SW480 (cell line): ENCODE measurements around the gene OXLD1.

ENCODE experiments used
- DNase-seq: peaks from one replicate; pipeline ENCODE4 v3.0.0-alpha.2; 2016; ENCODE audit warnings: low spot score

OXLD1 gene

DNA sequence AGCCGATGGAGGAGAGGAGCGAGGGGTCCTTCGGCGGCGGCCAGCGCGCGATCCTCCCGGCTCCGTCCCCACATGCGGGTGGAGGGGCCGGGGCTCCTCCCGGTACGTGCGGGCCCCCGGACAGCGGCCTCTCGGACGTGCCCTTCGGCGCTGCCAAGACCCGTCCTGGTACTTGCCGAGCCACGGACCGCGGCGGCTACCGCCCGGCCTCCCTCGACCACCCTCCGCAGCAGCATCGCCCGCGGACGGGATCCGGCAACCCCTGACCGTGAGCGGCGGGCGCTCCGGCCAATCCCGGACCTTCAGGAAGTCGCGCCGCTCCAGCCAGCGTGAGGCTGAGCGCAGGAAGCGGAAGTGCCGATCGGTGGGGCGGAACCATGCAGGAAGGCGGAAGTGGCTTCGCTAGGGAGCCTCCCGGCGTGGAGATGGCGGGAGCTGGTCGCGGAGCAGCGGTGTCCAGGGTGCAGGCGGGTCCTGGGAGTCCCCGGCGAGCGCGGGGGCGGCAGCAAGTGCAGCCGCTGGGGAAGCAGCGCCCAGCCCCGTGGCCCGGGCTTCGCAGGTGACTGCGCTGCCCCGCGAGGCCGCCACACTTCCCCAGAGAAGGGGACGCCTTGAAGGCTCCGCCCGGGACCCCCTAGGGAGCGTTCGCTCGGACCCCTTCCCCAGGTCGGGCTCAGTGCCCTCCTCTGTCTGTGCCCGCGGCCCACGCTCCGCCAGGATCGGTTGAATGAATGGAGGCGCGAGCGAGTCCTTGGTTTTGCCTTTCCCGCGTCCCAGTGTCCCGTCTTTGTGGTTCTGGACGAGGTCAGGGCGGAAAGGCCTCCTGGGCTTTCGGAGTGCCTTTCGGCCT, at the start of gene OXLD1, which contains the start of gene CCDC137:
Gene OXLD1 (minus strand): TSS at position 264 of the 850 bp plus-strand sequence. CDS start 28 bp downstream, at position 236.
Gene CCDC137 (plus strand): TSS at position 396 of the 850 bp plus-strand sequence. CDS start 30 bp downstream, at position 426.
- DNase-seq: peak; percentile 94

DNA sequence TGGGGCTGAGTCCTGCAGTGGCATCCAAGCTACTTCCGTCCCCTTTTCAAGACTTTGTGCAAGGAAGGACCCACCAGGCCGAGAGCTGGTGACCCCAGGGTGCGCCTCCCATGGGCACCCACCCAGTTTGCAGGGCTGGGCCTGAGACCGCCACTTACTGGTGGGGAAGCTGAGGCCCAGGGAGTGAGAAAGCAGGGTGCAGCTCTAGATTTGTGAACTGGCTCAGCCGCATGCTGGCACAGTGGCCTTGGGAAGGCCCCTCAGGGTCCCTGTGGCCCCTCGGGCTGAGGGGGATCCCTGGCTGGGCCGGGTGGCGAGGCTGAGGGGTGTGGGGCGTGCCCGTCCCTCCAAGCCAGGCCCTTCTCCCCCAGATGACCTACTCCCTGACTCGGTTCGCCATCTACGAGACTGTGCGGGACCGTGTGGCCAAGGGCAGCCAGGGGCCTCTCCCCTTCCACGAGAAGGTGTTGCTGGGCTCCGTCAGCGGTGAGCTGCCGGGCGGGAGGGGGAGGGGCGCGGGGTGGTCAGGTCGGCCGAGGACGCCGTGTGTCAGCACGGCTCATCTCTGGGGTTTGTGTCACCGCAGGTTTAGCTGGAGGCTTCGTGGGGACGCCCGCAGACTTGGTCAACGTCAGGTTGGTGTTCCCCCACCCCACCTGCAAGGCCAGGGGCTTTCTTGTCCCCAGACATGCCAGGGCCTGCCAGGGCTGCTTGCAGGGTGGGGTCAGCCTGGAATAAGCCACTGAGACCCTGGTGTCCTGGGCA, 48.9 kb upstream of the OXLD1 start:
- DNase-seq: no peak

DNA sequence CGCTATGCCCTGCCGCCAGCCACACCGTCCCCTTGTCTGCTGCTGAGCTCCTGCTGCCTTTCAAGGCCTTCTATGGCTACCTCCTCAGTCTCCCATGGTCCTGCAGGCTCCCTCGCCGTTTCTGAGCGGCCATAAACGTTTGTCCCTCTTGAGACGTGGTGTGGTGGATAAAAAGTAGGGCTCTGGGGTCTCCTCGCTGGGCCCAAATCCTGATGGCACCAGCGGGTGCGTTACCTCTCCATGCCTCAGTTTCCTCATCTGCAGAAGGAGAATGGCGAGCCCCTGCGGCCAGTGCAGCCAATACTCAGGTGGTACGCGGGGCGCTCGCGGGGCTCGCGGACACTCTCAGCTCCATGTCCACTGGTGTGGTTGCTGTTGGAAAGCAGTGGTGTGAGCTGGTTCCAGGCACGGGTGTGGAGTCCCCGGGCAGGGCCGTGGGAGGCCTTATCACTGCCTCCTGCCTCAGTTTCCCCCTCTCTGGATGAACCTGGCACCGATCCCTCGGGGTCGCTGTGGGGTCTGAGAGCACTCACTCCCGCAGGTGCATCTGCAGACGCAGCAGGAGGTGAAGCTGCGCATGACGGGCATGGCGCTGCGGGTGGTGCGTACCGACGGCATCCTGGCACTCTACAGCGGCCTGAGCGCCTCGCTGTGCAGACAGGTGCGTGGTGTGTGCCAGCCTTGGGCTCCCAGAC, 48.2 kb upstream of the OXLD1 start:
- no peak for DNase-seq

GRCh38 chr17:81713556-81714411, 47.4 kb upstream of the OXLD1 start:
- peak; percentile 38 for DNase-seq

DNA sequence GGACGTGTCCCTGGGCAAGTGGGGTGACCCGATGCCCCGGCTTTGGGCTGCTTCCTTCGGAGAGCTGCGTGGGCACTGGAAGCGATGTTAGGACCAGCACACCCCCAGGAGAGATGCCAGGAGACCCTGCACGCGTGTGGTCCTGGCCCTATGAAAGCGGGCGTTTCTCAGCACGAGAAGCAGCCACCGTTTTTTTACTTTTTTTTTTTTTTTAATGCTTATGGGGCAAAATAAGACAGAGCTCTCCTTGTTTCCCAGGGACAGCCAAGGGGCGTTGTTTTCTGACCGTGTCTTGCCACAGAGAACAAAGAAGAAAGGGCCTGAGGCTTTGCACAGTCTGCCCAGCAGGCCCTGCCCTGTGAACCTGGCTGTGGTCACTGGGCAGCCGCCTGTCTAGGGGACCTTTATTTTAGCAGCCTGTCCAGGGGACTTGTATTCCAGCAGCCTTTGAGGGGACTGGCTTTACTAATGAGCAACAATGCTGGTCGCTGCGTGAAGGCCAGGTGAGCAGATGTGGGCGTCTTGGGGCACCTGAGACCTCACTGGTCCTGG, 46.7 kb upstream of the OXLD1 start:
- DNase-seq: peak; percentile 65

GRCh38 chr17:81712468-81713003, 46.1 kb upstream of the OXLD1 start:
- DNase-seq: peak; percentile 63

DNA sequence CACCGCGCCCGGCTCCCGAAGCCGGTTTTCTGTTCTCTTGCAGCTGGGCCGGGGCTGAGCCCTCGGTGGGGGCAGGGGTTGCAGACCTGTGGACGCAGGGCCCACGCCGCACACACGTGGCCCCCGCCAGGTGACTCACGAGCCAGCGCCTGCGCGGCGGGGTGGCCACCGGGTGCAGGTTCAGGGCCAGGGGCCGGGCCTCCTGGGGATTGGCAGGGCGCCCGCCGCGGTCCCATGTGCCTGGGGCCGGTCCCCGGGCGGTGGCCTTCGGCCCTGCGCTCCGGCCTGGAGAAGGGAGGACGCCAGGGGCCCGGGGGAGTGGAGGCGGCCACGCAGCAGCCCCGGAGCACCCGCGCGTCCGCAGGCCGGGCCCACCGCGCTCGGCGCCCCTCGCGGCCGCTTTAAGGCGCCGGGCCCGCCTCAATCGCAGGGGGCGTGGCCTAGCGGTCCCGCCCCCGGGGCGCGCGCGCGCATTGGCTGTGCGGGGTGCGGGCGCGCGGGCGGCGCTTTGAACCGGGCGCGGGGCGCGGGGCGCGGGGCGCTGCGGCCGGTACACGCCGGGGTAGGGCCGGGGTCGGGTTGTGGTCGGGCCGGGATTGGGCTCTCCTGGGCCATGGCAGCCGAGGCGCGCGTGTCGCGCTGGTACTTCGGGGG, 45.5 kb upstream of the OXLD1 start, which contains the start of gene SLC25A10:
Gene SLC25A10 (plus strand): TSS at position 471 of the 654 bp plus-strand sequence. CDS start 143 bp downstream, at position 614.
- DNase-seq: peak; percentile 90

- no peak for DNase-seq
Observed at GRCh38 chr17:81710514-81711308, 44.3 kb upstream of the OXLD1 start.

DNA sequence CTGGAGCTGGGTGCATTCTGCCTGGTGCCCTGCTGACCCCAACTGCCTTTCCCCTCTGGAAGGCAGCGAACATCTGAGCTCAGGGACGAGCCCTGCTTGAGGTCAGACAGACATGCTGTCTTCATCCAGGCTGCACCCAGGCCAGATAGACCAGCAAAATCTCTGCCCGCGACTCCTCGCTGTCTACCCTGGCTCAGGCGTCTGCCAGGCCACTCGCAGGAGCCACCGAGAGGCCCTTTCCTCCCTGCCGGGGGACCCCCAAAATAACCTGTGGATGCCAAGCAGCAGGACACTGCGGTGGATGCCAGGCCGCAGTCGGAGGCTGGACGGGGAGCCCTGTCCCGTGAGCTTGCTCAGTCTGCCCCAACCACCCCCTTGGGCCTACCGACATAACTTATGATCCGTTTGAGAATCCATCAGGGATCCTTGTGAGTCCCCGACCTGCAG, 42.4 kb upstream of the OXLD1 start:
- DNase-seq: no peak

DNA sequence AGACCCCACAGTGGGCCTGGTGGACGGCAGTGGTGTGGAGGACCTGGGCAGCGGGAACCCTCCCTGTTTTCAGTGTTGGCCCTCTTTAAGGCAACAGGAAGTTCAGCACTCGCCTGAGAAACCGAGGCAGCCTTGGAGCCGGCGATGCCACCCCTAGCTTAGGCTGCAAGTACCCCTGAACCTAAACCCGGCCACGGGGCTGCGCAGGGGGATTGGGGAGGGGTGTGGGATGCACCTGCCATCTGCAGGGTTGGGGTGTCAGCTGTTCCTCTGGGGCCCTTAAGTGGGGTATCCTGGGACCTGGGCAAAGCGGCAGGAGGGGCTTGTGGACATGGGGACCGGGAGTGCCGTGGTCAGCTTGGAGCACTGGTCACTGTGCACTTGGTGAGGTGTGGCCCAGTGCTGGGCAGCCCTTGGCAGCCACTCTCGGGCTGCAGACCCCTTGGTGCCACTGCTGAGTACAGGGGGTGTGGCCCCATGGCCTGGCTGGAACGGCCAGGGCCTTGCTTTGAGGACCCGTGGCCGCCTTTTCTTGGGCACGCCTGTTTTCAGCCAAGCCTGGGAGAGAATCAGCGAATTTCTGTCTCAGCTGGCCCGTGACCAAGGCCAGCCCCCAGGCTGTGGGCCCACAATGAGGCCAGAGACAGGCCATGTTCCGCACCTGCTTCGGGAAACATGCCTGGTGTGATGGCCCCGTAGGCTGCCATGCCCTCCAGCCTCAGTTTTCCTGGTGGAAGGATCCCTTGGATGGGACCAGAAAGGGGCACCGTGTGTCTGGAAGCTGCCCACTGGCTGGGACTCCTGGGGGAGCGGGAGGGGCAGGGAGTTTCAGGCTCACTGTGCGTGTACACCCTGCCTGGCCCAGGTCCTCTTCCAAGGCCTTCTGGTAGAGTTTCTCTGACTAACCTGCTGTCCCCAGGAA, 41.6 kb upstream of the OXLD1 start:
- DNase-seq: no peak

DNA sequence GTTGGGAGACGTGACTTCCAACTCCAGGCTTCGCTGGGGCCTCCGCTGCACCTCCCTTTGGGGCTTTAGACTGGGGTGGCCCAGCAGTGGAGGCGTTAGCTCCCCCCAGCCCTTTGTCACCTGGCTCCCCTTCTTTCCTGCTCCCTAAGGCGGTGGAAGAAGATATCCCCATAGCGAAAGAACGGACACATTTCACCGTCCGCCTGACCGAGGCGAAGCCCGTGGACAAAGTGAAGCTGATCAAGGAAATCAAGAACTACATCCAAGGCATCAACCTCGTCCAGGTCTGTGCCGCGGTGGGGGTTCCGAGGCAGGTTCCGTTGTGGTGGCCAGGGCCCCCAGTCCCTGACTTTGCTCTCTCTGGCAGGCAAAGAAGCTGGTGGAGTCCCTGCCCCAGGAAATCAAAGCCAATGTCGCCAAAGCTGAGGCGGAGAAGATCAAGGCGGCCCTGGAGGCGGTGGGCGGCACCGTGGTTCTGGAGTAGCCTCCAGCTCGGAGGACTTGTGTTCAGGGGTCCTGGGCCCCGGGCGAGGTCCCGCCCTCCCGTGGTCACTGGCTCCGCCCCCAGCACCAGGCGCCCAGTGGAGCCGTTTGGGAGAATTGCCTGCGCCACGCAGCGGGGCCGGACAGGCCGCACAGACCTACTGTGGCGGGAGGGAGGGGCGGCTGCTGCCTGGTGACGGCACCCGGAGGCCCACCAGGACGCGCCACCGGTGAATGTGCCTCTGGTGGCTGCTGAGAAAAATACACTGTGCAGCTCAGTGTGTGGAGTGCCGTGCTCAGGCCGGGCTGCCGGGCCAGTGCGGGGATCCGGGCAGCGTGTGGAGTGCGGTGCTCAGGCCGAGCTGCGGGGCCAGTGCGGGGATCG, 40.6 kb upstream of the OXLD1 start:
- DNase-seq: no peak

GRCh38 chr17:81706232-81706611, 39.8 kb upstream of the OXLD1 start:
- DNase-seq: no peak

DNA sequence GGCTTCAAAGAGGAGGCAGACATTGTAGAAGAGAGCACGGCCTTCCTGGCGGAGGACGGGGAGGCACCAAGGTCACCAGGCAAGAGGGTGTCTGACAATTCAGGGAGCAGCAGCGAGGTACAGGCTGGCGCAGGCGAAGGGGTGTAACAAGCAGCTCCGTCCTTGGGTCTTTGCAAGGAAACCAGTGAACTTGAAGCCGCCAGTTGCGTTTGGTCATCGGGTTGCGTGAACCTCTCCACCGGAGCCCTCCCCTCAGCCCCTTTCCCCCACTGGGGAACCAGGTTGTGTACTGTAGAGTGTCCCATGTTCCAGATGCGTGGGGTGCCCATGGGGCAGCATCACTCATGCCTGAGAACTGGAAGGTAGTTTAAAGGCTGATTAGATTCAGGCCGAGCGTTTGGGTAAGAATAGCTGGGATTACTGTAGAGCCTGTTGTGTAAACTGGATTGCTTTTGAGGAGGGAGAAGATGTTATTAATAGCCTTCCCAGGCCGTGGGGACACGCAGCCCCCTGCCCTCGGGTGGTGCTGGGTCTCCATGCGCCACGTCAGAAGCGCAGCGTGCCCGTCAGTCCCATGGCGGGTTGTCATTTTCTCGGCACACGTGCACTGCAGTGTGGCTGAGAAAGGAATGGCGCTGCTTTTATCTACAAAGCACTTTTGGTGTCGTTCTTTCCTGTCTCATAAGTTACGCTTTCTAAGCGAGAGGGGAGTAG, 39.3 kb upstream of the OXLD1 start:
- DNase-seq: no peak

DNA sequence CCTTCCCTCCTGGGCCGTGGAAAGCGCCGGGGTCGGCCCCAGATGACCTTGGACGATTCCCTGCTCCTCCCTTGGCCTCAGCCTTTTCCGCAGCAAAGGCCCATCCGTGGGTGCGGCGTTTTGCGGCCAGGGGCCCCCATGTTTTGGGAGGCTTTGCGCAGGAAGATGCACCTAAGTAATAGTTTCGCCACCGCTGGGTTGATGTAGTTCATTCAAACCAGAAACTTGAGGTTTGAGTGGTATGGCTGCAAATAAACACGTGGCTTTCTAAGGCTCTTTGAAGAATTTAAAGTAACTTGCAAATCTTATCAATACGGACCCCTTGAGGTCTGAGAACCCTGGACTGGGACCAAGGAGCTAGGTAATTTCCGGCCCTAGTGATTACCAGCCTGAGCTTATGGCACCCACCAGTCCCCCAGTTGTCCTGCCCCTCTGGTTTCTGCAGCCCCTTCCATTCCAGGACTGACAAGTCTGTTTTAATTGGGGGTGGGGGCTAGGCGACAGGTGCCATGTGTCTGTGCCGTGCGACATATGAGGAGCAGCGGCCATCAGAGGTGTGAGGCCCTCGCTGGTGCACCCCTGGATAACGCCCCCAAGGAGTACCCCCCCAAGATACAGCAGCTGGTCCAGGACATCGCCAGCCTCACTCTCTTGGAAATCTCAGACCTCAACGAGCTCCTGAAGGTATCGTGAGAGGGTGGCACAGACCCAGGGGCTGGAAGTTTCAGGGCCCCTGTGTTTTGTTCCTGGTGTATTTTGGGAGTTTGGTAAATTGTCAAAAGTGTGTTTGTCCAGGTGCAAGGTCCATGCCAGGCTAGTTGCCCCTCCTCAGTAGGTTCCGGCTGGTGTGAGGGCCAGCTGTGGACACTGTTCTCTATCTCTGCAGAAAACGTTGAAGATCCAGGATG, 37.6 kb upstream of the OXLD1 start:
- DNase-seq: no peak
